NCI-H524 treated with DMSO at 0.1 percent for 48 hours (cell line): ENCODE results near the gene GPAT3.
"Not testable (repeated sequence)": the region's sequence is repeated elsewhere in the genome, so short reads cannot be mapped to it uniquely, and the experiment has no call there.

Source experiments
- DNase-seq: peaks from one replicate; lab custom pipeline; 2025; lab: John Stamatoyannopoulos, UW

GPAT3 gene

GRCh38 chr4:83535520-83536361 is at the start of gene GPAT3:
Gene GPAT3 (plus strand): TSS chr4:83536108. CDS start chr4:83536623, 515 bp downstream.
- no peak for DNase-seq

- DNase-seq, result no peak
Measured at GRCh38 chr4:83486457-83487129, 49.3 kb upstream of the GPAT3 start.

GRCh38 chr4:83489711-83490326 is 46.1 kb upstream of the GPAT3 start:
- no peak for DNase-seq

- DNase-seq, result no peak
Measured at GRCh38 chr4:83490876-83491450, 44.9 kb upstream of the GPAT3 start.

- DNase-seq, result not testable (repeated sequence)
Measured at GRCh38 chr4:83496085-83496917, 39.6 kb upstream of the GPAT3 start.

GRCh38 chr4:83498187-83498586 is 37.7 kb upstream of the GPAT3 start:
- no peak for DNase-seq

GRCh38 chr4:83501671-83502070 is 34.2 kb upstream of the GPAT3 start:
- DNase-seq, result not testable (repeated sequence)

- DNase-seq, result no peak
Measured at GRCh38 chr4:83503974-83504373, 31.9 kb upstream of the GPAT3 start.

GRCh38 chr4:83504503-83504902 is 31.4 kb upstream of the GPAT3 start:
- DNase-seq, result no peak

- DNase-seq, result no peak
Measured at GRCh38 chr4:83504996-83505395, 30.9 kb upstream of the GPAT3 start.

- DNase-seq, result not testable (repeated sequence)
Measured at GRCh38 chr4:83509156-83509585, 26.7 kb upstream of the GPAT3 start.

- DNase-seq, result no peak
Measured at GRCh38 chr4:83510442-83510841, 25.5 kb upstream of the GPAT3 start.

- no peak for DNase-seq
Measured at GRCh38 chr4:83516042-83516772, 19.7 kb upstream of the GPAT3 start.

- DNase-seq, result no peak
Measured at GRCh38 chr4:83522239-83522638, 13.7 kb upstream of the GPAT3 start.

GRCh38 chr4:83527671-83528070 is 8.2 kb upstream of the GPAT3 start:
- DNase-seq, result no peak

- DNase-seq, result no peak
Measured at GRCh38 chr4:83536362-83537272, 709 bp downstream of the GPAT3 start.

- no peak for DNase-seq
Measured at GRCh38 chr4:83542225-83542624, 6.3 kb downstream of the GPAT3 start.

- DNase-seq, result no peak
Measured at GRCh38 chr4:83546786-83547185, 10.9 kb downstream of the GPAT3 start.

- DNase-seq, result no peak
Measured at GRCh38 chr4:83548151-83548905, 12.4 kb downstream of the GPAT3 start.
